ENCODE results near the gene APCDD1L. TPM values are rescaled to one million over a fixed set of nuclear protein-coding genes. Genes with fewer than 3 reads are reported as not detected.

Gene APCDD1L
- total RNA-seq, 4 donors from 2014 or later = 0.38 to 0.44 (median 0.41) TPM; not detected in 1

DNA sequence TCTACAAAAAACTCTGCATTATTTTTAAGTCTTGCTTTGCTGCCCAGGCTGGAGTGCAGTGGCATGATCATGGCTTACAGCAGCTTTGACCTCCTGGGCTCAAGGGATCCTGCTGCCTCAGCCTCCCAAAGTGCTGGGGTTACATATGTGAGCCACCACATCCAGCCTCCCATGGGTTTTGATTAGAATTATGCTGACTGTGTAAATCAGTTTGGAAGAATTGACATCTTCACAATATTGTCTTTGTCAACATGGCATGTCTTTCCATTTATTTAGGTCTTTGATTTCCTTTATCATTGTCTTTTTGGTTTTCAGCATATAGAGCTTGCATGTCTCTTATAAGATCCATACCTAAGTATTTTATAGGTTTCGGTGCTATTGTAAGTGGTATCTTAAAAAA is 13.2 kb upstream of the APCDD1L start:
- Histone ChIP-seq H3K9me3 (peaks cover 0 to 35% (median 28%) of the 10 kb centered on the region in 3 donors), H3K27ac (no peak overlapping the region), H3K4me3 (no peak overlapping the region), H3K27me3 (no peaks in the 10 kb centered on the region), H3K36me3 (no peaks in the 10 kb centered on the region), H3K4me1 (no peaks in the 10 kb centered on the region)
- TF ChIP-seq POLR2A (IDR thresholded peaks at IDR 0.05) = no peak
- TF ChIP-seq, protein P1, sequence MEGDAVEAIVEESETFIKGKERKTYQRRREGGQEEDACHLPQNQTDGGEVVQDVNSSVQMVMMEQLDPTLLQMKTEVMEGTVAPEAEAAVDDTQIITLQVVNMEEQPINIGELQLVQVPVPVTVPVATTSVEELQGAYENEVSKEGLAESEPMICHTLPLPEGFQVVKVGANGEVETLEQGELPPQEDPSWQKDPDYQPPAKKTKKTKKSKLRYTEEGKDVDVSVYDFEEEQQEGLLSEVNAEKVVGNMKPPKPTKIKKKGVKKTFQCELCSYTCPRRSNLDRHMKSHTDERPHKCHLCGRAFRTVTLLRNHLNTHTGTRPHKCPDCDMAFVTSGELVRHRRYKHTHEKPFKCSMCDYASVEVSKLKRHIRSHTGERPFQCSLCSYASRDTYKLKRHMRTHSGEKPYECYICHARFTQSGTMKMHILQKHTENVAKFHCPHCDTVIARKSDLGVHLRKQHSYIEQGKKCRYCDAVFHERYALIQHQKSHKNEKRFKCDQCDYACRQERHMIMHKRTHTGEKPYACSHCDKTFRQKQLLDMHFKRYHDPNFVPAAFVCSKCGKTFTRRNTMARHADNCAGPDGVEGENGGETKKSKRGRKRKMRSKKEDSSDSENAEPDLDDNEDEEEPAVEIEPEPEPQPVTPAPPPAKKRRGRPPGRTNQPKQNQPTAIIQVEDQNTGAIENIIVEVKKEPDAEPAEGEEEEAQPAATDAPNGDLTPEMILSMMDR (IDR thresholded peaks at IDR 0.05) = no peak
- 83 to 85% methylated on average over 1 of the region's 1 CpG for WGBS, 2 donors
- intact Hi-C loops (cut with DNase I) = no loop called here
- DNase-seq = no peak

GRCh38 chr20:58526411-58526810 is 11.2 kb upstream of the APCDD1L start:
- 79 to 93% methylated on average over 3 of the region's 3 CpGs for WGBS, 2 donors
- peaks cover 0 to 25% (median 20%) of the 10 kb centered on the region in 3 donors for H3K9me3 ChIP-seq
- H3K36me3 ChIP-seq = no peaks in the 10 kb centered on the region
- no peak overlapping the region for H3K4me3 ChIP-seq
- no peak for TF ChIP-seq POLR2A (IDR thresholded peaks at IDR 0.05)
- TF ChIP-seq, protein P1 (IDR thresholded peaks at IDR 0.05) = no peak
- no peak for DNase-seq
- H3K4me1 ChIP-seq = no peaks in the 10 kb centered on the region
- intact Hi-C loops (cut with DNase I) = no loop called here
- H3K27ac ChIP-seq = no peak overlapping the region
- H3K27me3 ChIP-seq = no peaks in the 10 kb centered on the region

DNA sequence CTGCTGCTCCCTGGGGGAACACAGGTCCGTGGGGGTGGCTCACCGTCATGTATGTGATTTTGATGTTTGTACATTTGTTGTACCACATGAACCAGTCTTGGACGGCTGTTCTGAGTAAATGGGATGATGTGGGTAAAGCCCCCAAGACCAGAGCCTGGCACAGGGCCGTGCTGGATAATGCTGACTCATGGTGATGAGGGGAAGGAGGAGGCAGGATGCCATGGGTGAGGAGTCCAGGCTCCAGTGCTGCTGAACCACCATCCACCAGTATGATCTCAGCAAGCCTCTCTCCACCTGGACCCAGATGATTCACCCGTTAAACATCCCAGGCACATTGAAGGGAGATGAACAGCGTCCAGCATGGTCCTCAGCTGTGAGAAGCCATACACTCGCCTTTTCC is 9.6 kb upstream of the APCDD1L start:
- Histone ChIP-seq H3K4me1 (no peaks in the 10 kb centered on the region), H3K36me3 (no peaks in the 10 kb centered on the region), H3K9me3 (peaks cover 0 to 19% (median 14%) of the 10 kb centered on the region in 3 donors), H3K4me3 (no peak overlapping the region), H3K27me3 (no peaks in the 10 kb centered on the region), H3K27ac (no peak overlapping the region)
- TF ChIP-seq POLR2A (IDR thresholded peaks at IDR 0.05) = no peak
- TF ChIP-seq, protein P1 (IDR thresholded peaks at IDR 0.05) = no peak
- no peak for DNase-seq
- intact Hi-C loops (cut with DNase I) = no loop called here
- WGBS, 2 donors = 69 to 87% methylated on average over 5 to 7 of the region's 7 CpGs

- no peak overlapping the region for H3K4me3 ChIP-seq
- TF ChIP-seq, protein P1 (IDR thresholded peaks at IDR 0.05) = no peak
- TF ChIP-seq POLR2A (IDR thresholded peaks at IDR 0.05) = no peak
- no peak overlapping the region for H3K27ac ChIP-seq
- WGBS, 2 donors = 45 to 58% methylated on average over 2 of the region's 2 CpGs
- no peaks in the 10 kb centered on the region for H3K27me3 ChIP-seq
- intact Hi-C loops (cut with DNase I) = no loop called here
- no peaks in the 10 kb centered on the region for H3K36me3 ChIP-seq
- H3K4me1 ChIP-seq = no peaks in the 10 kb centered on the region
- DNase-seq = no peak
- H3K9me3 ChIP-seq = peaks cover 0 to 19% (median 14%) of the 10 kb centered on the region in 3 donors
Observed at GRCh38 chr20:58523971-58524315, 8.7 kb upstream of the APCDD1L start.

GRCh38 chr20:58523072-58523970 is 8.1 kb upstream of the APCDD1L start:
- Histone ChIP-seq H3K9me3 (peaks cover 0 to 19% (median 14%) of the 10 kb centered on the region in 3 donors), H3K4me3 (no peak overlapping the region), H3K27ac (no peak overlapping the region), H3K36me3 (no peaks in the 10 kb centered on the region), H3K27me3 (no peaks in the 10 kb centered on the region), H3K4me1 (no peaks in the 10 kb centered on the region)
- 51 to 64% methylated on average over 14 to 18 of the region's 19 CpGs for WGBS, 2 donors
- no peak for DNase-seq
- intact Hi-C loops (cut with DNase I) = no loop called here
- TF ChIP-seq POLR2A (IDR thresholded peaks at IDR 0.05) = no peak
- TF ChIP-seq, protein P1 (IDR thresholded peaks at IDR 0.05) = no peak

Measured in esophagus squamous epithelium (tissue), 5 donors.